GM18508 (cell line): ENCODE measurements around the gene RAB9B.
"Not testable (repeated sequence)": the region's sequence is repeated elsewhere in the genome, so short reads cannot be mapped to it uniquely, and the experiment has no call there.

Experiments
- ATAC-seq: cut with Tn5 transposase; IDR thresholded peaks from one replicate; pipeline ENCODE4 v1.9.1; 2021; ENCODE audit warnings: moderate number of reproducible peaks; ENCODE audit not compliant: insufficient read depth, unreplicated experiment

RAB9B gene

DNA sequence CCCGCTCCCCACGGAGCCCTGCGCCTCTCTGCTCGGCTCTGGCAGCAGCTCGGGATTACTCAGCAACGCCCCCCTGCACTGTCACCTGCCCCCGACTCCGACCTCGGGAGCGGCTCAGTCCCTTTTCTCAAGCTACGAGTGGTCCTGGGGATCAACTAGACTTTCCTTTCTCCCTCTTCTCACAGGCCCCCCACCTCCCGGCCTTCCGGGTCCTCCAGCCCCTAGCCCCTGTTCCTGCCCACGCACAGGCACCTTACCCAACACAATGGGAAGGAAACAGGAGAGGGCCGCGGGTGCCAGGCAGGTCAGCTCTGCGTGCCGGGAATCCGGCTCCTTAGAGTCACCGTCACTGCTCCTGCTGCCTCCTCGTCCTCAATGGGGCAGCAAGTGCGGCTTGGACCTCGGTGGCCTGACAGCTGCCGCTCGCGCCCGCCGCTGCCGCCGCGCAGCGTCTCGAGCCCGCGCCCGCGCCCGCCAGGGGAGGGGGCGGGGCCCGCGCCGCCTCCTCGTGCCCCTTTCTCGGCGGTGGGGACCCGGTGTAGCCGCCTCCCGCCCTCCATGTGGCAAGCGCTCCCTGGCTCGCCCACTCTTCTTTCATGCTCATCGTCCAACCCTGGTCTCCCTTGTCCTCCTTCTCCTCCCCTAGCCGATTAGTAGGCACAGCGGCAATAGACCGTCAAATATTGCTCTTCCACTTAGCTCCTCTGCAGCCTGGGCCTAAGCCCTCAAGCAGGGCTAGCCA is at the start of gene RAB9B:
Gene RAB9B, minus strand, starts transcription at position 455 of the 742 bp plus-strand sequence. CDS start 6,473 bp downstream, outside the sequence.
- no peak for ATAC-seq

DNA sequence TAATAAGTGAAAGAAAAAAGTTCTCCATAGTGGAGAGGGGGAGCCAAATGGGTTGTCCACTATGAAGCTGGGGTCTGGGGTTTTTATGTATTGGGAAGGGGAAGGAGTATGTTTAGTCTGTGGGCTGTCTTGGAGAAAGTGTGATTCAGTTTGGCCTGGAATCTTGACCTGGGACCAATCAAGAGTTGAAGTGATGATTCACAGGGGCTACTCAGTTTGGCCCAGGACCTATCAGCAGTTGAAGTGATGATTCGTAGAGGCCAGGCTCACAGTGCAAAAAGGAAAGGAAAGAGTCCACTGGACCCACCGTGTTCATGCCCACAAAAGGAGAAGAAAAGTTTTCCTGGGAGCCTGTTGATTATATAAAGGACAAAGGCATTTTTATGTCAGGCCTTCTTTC is 47.3 kb upstream of the RAB9B start:
- ATAC-seq: no peak

- no peak for ATAC-seq
Observed at GRCh38 chrX:103878466-103879122, 46.5 kb upstream of the RAB9B start.

GRCh38 chrX:103877571-103877970 is 45.5 kb upstream of the RAB9B start:
- ATAC-seq: no peak

DNA sequence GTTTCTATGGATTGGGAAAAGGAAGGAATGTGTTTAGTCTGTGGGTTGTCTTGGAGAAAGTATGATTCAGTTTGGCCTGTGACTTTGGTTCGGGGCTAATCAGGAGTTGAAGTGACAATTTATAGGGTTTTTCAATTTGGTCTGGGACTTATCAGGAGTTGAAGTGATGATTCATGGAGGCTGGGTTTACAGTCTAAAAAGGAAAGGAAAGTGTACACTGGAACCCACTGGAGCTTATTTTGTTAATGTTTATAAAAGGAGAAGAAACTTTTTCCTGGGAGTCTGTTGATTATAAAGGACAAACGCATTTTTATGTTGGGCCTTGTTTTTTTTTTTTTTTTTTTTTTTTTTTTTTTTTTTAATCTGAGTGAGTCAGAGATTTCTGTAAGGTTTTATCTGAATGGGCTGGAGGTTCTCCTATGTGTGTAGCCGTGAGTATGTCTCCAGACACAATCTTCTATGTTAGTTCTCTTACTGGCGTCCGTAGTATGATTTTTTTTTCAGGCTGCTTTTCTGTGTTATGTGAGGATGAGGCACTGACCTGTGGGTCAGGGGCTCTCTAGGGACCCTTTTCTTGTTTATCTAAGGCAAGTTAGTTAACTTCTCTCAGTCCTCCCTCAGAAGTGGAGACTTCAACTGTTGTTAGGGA is 33.0 kb upstream of the RAB9B start:
- ATAC-seq: no peak

DNA sequence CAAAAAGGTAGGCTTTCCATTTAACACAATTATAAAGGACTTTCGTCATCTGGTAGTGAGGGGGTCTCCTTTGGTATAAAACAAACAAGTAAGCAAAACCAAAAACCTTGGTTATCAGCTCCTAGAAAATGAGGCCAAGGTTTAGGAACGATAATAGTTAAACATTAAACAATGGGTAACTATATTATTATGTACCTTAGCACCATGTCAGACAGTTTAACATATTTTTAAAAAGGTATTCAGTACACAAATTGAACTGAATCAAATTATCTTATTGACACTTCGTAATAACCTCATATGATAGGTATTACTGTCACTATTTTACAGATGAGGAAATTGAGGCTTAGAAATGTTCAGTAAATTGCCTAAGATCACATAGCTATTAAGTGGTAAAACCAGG is 32.1 kb upstream of the RAB9B start:
- no peak for ATAC-seq

DNA sequence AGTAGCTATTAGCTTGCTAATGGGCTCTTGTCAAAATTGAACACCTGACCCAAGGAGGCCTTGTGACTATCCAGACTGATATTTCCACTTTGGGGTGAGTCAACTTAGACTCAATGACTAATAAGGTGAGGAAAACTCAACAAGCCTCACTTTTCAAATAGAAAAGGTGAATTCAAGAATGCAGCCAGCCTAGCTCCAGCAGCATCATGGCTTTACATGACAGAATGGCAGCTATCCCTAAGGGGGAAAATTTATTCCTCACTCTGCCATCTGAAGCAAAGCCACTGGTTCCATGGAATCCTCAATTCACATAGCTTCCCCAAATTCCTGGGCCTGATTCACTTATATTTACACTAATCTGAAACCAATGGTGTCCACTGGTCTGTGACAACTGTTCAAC is 29.1 kb upstream of the RAB9B start:
- ATAC-seq: no peak

DNA sequence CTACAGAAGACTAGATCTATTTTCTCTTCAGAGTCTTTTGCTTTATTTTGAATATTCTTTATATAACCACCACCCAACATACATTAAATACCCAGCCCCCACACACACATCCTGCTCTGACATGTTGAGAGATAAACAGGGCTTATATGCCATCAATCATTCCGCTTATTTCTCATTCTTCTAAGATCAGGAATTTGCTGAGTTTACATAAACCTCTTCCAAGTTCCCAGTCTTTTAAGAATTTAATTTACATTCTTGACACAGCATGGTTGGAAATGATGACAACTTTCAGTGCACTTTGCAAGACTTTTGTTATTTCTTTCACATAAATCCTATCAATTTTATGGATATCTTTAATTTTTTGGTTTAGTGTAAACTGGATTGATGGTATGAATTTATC is 17.5 kb upstream of the RAB9B start:
- ATAC-seq: no peak

DNA sequence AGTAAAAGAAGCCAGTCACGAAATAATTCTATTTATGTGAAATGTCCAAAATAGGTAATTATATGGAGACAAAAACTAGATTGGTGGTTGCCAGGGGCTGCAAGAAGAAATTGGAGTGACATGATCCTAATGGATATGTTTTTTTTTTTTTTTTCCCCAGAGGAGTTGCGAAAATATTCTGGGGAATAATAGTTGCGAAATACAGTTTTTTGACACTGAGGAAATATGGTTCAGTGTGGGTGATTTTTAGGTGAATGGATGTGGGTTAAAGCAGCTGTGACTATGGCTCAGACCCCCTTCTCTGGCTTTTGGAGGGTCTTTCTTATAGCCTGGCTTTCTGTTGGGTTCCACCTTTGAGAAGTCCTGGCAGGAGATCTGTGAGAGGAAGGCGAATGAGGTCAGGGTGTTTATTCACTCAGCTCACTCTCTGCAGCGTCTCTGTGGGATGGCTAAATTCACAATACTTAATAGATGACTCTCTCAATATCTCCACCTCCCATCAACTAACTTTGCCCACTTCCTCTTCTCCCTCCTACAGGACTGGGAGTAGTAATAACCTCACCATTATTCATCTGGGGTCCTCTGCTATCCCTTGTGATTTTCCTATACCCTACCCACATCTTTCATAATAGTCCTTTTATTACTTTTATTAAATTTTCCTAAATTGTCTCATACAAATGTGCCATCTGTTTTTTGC is 15.3 kb upstream of the RAB9B start:
- no peak for ATAC-seq

DNA sequence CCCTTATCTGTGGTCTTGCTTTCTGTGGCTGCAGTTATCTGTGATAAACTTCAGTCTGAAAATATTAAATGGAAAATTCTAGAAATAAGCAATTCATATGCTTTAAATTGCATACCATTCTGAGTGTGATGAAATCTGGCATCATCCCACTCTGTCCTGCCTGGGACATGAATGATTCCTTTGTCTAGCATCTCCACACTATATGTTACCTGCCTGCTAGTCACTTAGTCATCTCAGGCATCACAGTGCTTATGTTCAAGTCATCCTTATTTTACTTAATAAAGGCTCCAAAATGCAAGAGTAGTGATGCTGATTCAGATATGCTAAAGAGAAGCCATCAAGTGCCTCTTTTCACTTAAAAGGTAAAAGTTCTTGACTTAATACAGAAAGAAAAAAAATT is 14.3 kb upstream of the RAB9B start:
- no peak for ATAC-seq

DNA sequence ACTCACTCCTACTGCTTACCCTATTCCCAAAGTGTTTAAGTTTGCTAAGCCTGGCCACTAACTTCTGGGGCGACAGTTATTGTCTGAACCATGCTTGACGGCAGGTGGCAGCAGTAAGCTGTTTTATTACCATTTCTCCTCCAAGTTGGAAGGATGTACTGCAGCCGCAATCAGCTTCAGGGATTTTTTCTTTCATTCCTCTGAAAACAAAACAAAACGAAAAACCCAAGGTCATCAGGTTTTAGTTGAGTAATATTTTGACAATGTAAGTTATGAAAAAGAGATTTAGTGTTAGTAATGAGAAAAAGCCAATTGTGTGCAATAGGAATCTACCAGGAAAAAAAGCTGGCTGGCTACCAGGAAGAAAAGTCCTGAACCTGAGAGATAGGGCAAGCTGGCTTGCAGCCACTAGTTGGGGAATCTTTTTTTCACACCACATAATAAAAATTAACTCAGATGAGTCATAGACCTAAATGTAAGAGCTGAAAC is 13.2 kb upstream of the RAB9B start:
- ATAC-seq: peak; percentile 61

DNA sequence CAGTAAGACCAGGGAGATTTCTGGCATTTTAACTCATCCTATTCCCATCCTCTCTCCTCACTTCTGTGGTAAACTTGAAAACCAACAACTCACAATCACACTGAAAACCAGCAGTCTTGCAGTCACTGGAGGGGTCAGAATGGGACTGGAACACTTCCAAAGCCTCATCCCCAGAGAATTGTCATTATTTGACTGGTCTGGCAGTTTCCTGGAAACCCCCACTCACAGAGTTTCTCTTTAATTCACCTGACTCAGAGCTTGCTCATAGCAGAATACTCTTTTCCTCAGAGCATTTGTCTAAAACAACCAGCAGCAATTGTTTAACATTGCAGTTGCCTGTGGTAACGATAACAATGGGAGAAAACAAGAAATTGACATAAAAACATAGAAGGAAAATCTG is 7.3 kb upstream of the RAB9B start:
- ATAC-seq: no peak

DNA sequence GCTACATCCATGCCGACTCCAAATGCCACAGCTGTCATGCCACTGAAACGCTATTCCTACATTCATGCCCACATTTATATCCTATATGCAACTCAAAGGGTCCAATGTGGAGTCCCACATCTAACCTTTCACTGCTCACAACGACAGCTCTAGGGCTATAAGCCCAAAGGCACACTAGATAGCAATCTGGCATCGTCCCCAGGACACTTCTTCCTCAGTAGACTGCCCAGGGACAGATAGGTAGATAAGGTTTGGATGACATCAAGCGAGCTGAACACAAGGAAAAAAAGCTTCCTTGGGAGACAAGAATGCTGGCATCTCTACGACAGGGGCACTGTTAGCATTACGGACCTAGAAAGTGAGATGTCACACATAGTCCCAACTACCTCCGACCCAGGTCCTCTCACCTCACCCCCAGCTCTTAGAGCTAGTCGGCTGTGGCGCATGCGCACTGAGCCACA is 685 bp downstream of the RAB9B start:
- no peak for ATAC-seq

- no peak for ATAC-seq
Observed at GRCh38 chrX:103830848-103831247, 1.2 kb downstream of the RAB9B start.

GRCh38 chrX:103828529-103828928 is 3.5 kb downstream of the RAB9B start:
- ATAC-seq: no peak

GRCh38 chrX:103825881-103826280 is 6.2 kb downstream of the RAB9B start:
- ATAC-seq: no peak

DNA sequence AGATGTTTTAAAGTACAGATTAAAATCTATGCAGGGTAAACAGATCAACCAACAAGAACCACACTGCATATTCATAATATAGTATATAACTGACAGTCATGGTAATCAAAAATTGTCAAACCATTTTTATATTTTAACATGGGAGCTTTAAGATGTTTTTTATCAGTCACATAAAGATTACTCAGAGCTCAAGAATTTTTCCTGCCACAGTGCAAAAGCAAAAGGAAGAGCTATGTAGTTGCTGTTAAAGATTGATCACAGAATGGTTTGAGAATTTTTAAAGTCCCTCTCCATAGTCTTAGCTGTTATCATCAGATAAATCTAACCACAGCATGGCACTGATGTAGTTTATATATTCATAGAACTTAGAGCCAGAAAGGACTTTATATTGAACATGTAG is 8.5 kb downstream of the RAB9B start:
- ATAC-seq: no peak

- not testable (repeated sequence) for ATAC-seq
Observed at GRCh38 chrX:103820802-103821201, 11.3 kb downstream of the RAB9B start.

DNA sequence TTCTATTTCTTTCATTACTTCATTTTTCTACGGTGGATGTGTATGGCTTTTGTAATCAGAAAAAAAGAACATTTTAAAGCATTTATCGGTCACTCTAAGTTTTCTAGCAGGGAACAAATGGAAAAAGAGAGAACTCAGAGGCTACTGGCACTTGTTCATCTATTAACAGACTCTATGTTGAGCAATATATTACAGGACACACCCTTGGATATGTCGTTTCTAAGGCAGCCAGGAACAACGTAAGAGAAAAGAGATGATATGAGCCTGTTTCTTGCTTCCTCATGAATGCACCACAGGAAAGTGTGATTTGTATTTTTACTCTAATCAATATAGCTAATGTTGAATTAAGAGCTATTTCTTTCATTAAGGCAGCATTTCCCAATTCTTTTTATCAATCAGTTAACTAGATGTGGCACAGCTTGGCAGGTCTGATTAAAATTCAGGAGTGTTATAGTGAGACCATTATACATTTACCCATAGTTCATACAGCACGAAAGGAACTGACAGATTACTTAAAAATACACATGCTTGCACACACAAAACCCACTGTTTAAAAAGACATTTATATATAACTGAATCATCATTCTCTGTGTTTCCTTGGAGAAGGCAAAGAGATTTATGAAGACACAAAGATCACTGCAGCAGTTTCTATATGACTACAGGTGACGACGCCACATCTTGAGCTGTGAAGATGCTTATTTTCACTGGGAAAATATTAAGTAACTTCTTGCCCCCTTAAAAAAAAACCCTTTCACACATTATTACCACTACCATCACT is 13.0 kb downstream of the RAB9B start:
- ATAC-seq: no peak

- ATAC-seq: no peak
Observed at GRCh38 chrX:103817502-103817901, 14.6 kb downstream of the RAB9B start.
